Measurements from ENCODE around the gene SSH2. TPM values are rescaled to one million over a fixed set of nuclear protein-coding genes. Genes with fewer than 3 reads are reported as not detected.

Gene SSH2
- total and polyA plus RNA-seq, 2 experiments from 2014 or later: 8.3 to 18.9 TPM

DNA sequence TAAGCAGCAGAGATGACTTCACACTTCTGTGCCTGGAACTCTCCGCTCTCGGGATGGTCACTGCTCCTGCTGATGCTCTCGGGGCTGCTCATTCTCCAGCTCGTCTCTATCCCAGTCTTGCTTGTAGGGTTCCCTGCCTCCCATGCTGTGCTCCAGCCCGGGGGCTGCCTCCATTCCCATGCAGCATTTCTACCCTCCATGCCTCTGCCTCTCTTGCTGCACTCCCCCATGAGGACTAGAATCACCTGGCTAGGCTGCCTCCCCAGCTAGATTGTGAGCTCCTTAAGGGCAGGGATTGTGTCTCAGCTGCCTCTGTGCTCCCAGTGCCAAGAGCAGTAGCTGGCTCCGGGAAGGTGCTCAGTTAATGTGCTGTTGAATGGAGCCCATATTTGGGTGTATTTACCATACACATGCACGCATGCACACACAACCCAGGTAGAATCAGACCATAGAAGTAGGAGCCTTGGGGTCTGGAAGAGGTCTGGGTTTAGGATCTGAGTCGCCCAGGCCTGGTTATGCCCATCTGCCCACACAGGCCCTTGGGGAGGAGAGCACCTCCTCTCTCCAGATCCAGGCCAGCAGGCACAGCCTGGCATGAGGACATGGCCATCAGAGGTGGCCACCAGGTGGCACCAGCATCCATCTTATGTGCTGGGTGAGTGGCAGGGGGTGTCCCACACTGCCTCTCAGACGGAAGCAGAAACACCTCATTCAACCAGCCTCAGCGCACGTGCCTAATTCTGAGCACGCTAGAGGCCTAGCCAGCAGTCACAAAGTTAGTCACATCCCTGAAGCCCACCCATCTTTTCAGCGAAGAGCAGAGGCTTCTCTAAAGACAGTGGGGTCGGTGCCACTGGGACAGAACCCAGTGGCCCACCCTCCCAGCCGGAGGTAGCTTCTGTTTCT is 349.9 kb downstream of the SSH2 start:
- Histone ChIP-seq H3K27ac (no peak overlapping the region), H3K9ac (no peak overlapping the region), H3K4me3 (no peak overlapping the region), H3K79me2 (ENCODE audit: insufficient read depth) (peaks cover 32% of the 10 kb centered on the region), H3K4me2 (ENCODE audit: unreplicated experiment) (no peak overlapping the region), H3K4me1 (ENCODE audit: insufficient read depth) (peaks cover 7% of the 10 kb centered on the region; the same call in 1 of the 2 replicates), H3K9me2 (ENCODE audit: insufficient read depth) (no peaks in the 10 kb centered on the region), H4K20me1 (ENCODE audit: insufficient read depth) (peaks cover 3% of the 10 kb centered on the region; the same call in 1 of the 2 replicates), H2AFZ (no peak overlapping the region), H3K9me3 (ENCODE audit: low read depth) (no peaks in the 10 kb centered on the region), H3F3A (ENCODE audit: insufficient read depth) (no peaks in the 10 kb centered on the region), H3K27me3 (replicated peaks; ENCODE audit: insufficient read depth) (no peaks in the 10 kb centered on the region), H3K36me3 (ENCODE audit: low read depth) (peaks cover 5% of the 10 kb centered on the region; the same call in 1 of the 2 replicates)
- 53 to 56% methylated on average over 15 of the region's 15 CpGs for WGBS, 2 experiments (ENCODE audit: low coverage in 1 of 2, low lambda C conversion rate in 2 of 2, missing lambda C conversion rate in 2 of 2)
- peak; percentile 87 for DNase-seq
- in situ Hi-C loops (cut with MboI): no loop called here
- TF ChIP-seq EZH2phosphoT487 (IDR thresholded peaks at IDR 0.05; ENCODE audit: insufficient read depth, low read depth) (no peak), EZH2 (IDR thresholded peaks at IDR 0.05; ENCODE audit: insufficient read depth, poor library complexity, severe bottlenecking) (no peak)

DNA sequence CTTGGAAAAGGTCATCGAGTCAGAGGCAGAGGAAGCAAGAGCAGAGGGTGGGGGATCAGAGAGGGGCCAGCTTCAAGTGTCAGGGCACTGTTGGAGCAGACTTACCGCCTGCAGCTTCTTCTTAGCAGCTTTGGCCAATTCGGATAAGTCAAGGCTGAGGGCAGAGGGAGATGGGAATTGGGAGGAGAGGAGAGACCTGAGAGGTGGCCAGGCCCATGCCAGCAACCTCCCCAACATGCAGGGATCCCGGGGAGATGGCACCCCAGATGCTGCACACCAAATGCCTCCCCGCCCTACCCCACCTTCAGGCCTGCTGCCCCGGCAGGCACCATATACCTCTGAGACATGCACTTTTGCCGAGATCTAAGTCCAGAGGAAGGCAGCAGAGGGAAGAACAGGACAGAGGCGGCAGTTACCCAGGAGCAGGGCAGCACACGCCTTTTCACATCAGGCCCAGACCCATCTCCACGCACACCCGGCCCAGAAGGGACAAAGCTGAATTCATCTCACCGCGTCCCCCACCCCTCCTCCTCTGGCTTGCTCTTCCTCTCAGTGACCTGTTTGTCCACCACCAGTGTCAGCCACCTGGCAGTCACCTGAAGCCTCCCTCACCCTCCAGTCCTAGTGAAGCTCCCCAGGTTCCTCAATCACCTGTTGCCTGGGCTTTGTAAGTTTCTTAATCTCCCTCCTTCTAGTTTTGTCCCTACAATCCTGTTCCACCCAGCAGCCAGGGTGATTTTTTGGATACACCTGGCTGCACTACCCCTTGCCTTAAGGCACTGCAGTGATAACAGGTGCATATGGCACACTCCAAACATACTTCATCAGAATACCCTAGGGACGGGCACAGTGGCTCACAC is 351.2 kb downstream of the SSH2 start:
- H3K36me3 ChIP-seq (ENCODE audit: low read depth): peaks cover 5% of the 10 kb centered on the region; the same call in 1 of the 2 replicates

DNA sequence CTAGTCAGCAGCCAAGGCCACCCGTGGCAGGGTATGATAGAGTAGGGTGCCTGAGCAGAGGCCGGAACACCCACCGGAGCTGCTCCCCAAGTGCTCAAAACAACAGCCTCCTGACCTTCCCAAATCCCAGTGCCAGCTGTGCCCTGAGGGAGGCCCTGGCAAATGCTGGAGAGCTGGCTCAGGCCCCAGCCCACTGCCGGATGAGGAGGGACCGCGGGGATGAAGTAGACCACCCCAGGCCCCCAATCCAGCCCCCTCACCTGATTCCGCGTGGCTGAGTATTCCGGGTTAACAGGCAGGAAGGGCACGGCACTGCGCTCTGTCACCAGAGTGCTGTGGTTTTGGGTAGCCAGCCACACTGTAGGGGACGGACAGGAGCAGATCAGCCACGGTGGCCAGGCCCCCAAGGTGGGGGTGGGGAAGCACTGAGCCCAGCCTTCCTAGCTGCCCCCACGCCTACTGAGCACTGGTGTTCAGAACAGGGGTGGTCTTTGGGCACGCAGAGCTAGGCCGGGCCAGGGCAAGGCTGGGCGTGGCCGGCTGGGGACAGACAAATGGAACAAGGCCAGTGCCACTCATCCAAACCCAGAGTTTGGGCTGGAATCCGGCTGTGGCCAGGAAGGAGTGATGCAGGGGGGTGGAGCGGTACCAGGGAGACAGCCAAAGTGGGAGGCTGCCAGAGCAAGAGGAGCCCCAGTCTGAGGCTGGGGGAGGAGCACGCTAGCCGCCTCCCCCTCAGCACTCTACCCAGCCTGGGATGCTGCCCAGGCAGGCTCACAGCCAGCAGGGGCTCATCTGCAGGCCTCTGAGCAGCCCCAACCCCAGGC is 352.4 kb downstream of the SSH2 start:
- H2AFZ ChIP-seq: no peak overlapping the region
- H3K4me1 ChIP-seq (ENCODE audit: insufficient read depth): 0 out of 2 replicates have a peak, but pooled peaks cover 8% of the 10 kb centered on the region
- H3K9me3 ChIP-seq (ENCODE audit: low read depth): no peaks in the 10 kb centered on the region
- peak overlapping the region; percentile 48 for H3K9ac ChIP-seq
- peaks cover 7% of the 10 kb centered on the region for H3K79me2 ChIP-seq (ENCODE audit: insufficient read depth)
- no peak overlapping the region for H3K4me2 ChIP-seq (ENCODE audit: unreplicated experiment)
- no peaks in the 10 kb centered on the region for H3K27me3 ChIP-seq (replicated peaks; ENCODE audit: insufficient read depth)
- H3K36me3 ChIP-seq (ENCODE audit: low read depth): peaks cover 5% of the 10 kb centered on the region; the same call in 1 of the 2 replicates
- WGBS, 2 experiments (ENCODE audit: low coverage in 1 of 2, low lambda C conversion rate in 2 of 2, missing lambda C conversion rate in 2 of 2): 45 to 49% methylated on average over 20 to 21 of the region's 22 CpGs
- in situ Hi-C loops (cut with MboI): no loop called here
- no peak overlapping the region for H3K4me3 ChIP-seq
- no peak for TF ChIP-seq EZH2phosphoT487 (IDR thresholded peaks at IDR 0.05; ENCODE audit: insufficient read depth, low read depth)
- H3K27ac ChIP-seq: no peak overlapping the region
- peak; percentile 66 for DNase-seq
- H3K9me2 ChIP-seq (ENCODE audit: insufficient read depth): no peaks in the 10 kb centered on the region
- H3F3A ChIP-seq (ENCODE audit: insufficient read depth): no peaks in the 10 kb centered on the region
- no peaks in the 10 kb centered on the region for H4K20me1 ChIP-seq (ENCODE audit: insufficient read depth)

More for the DNA sequence above, 351.2 kb downstream of the SSH2 start:
- in situ Hi-C loops (cut with MboI): no loop called here
- H3K9me2 ChIP-seq (ENCODE audit: insufficient read depth): no peaks in the 10 kb centered on the region
- 90 to 91% methylated on average over 14 of the region's 14 CpGs for WGBS, 2 experiments (ENCODE audit: low coverage in 1 of 2, low lambda C conversion rate in 2 of 2, missing lambda C conversion rate in 2 of 2)
- no peaks in the 10 kb centered on the region for H3K9me3 ChIP-seq (ENCODE audit: low read depth)
- no peaks in the 10 kb centered on the region for H3F3A ChIP-seq (ENCODE audit: insufficient read depth)
- no peak overlapping the region for H3K27ac ChIP-seq
- TF ChIP-seq EZH2 (IDR thresholded peaks at IDR 0.05; ENCODE audit: insufficient read depth, poor library complexity, severe bottlenecking): no peak
- TF ChIP-seq EZH2phosphoT487 (IDR thresholded peaks at IDR 0.05; ENCODE audit: insufficient read depth, low read depth): no peak
- H3K9ac ChIP-seq: no peak overlapping the region
- no peak overlapping the region for H3K4me2 ChIP-seq (ENCODE audit: unreplicated experiment)
- H3K4me1 ChIP-seq (ENCODE audit: insufficient read depth): 0 out of 2 replicates have a peak, but pooled peaks cover 4% of the 10 kb centered on the region
- H2AFZ ChIP-seq: no peak overlapping the region
- H3K79me2 ChIP-seq (ENCODE audit: insufficient read depth): peaks cover 19% of the 10 kb centered on the region
- 0 out of 2 replicates have a peak, but pooled peaks cover under 1% of the 10 kb centered on the region for H4K20me1 ChIP-seq (ENCODE audit: insufficient read depth)
- H3K4me3 ChIP-seq: no peak overlapping the region
- DNase-seq: no peak
- no peaks in the 10 kb centered on the region for H3K27me3 ChIP-seq (replicated peaks; ENCODE audit: insufficient read depth)

Measured in GM23248 (cell line).